ENCODE measurements around the gene CISD2. TPM values are rescaled to one million over a fixed set of nuclear protein-coding genes. Genes with fewer than 3 reads are reported as not detected.

Gene CISD2
- polyA plus RNA-seq, 2 of the 4 experiments (the other 2 are of a cell fraction): 49.9 to 84.1 TPM

DNA sequence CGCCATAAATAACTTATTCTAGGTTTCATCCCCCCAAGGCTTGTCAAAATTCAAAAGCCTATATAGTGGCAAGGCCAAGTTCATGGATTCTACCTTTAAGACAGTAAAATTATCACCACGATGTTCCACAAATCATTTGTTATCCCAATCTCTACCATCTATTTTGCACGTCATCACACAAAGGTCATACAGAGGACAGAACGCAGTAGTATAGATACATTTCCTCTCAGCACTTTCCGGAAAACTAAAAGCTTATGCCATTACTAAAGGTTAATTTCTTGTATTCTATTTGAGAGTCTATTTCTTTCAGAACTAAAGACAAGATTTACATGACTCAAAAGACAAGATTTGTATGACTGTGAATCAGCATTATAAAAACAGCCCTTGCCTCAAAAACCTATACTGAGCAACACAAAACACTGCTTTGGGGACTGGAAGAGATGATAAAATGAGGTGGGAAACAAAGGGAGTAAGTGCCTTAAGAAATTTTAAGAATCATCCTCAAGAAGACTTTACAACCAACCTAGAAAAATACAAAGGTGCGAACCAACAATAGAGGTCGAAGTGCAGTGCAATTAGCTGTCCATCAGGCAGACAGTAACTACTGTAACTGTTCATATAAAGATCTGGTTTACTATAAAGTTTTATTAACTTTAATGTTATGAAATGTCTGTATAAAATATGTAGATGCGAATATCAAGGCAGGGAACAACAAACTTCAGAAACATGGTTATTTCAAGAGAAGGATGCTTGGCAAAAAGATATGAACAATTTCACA is 49.0 kb upstream of the CISD2 start:
- Histone ChIP-seq H3K4me2 (peak overlapping the region; percentile 91), H3K9me3 (no peaks in the 10 kb centered on the region), H3K27ac (no peak overlapping the region), H3K4me1 (peaks cover 92% of the 10 kb centered on the region), H3K4me3 (no peak overlapping the region)
- TF ChIP-seq EHF (CRISPR knock-in tag; IDR thresholded peaks at IDR 0.05): no peak
- no peak for TF ChIP-seq NFE2L2 (conservative IDR thresholded peaks at IDR 0.05; ENCODE audit: low read length)
- TF ChIP-seq HOXB5 (CRISPR knock-in tag; IDR thresholded peaks at IDR 0.05): no peak
- no peak for TF ChIP-seq ZNF302 (CRISPR knock-in tag; IDR thresholded peaks at IDR 0.05)
- no peak for TF ChIP-seq POLR2AphosphoS2 (conservative IDR thresholded peaks at IDR 0.05; ENCODE audit: low read length)
- 76% methylated on average over 8 of the region's 8 CpGs for WGBS (ENCODE audit: missing lambda C conversion rate)
- POLR2A ChIA-PET: interaction anchor here (1.9 kb wide), 1 partner anchor 8 kb away, joined by 12 read pairs; the partner anchor contains the start of gene UBE2D3
- ATAC-seq (no peak), FAIRE-seq (no peak), DNase-seq (ENCODE audit: low read depth in 1 of 2, low spot score in 1 of 2) (no peak)
- CTCF ChIA-PET: no interaction called here

GRCh38 chr4:102823464-102823863 is 45.3 kb upstream of the CISD2 start:
- ChIA-PET CTCF (no interaction called here), POLR2A (no interaction called here)
- no peak overlapping the region for H3K27ac ChIP-seq
- 24% methylated on average over 4 of the region's 4 CpGs for WGBS (ENCODE audit: missing lambda C conversion rate)
- H3K9me3 ChIP-seq: no peaks in the 10 kb centered on the region
- ATAC-seq (no peak), FAIRE-seq (no peak), DNase-seq (ENCODE audit: low read depth in 1 of 2, low spot score in 1 of 2) (no peak)
- peaks cover 61% of the 10 kb centered on the region for H3K4me1 ChIP-seq
- peak overlapping the region; percentile 91 for H3K4me2 ChIP-seq
- H3K4me3 ChIP-seq: peak overlapping the region; percentile 95; the same call in 2 of the 3 replicates
- TF ChIP-seq CTCF (IDR thresholded peaks at IDR 0.05): no peak
- TF ChIP-seq EP300 (IDR thresholded peaks at IDR 0.05): no peak
- no peak for TF ChIP-seq CBX8 (IDR thresholded peaks at IDR 0.05)
- TF ChIP-seq HOXB13 (CRISPR knock-in tag; IDR thresholded peaks at IDR 0.05; ENCODE audit: low read depth): no peak
- TF ChIP-seq HDAC2 (IDR thresholded peaks at IDR 0.05): no peak
- no peak for TF ChIP-seq RCOR1 (IDR thresholded peaks at IDR 0.05; ENCODE audit: low read depth, low read length)
- TF ChIP-seq MAZ (IDR thresholded peaks at IDR 0.05; ENCODE audit: borderline replicate concordance, low read depth, low read length): no peak
- no peak for TF ChIP-seq JUNB (IDR thresholded peaks at IDR 0.05)
- TF ChIP-seq MYC (IDR thresholded peaks at IDR 0.05; ENCODE audit: borderline replicate concordance, low read length): no peak
- TF ChIP-seq KDM5A (IDR thresholded peaks at IDR 0.05): no peak
- TF ChIP-seq ELK1 (IDR thresholded peaks at IDR 0.05; ENCODE audit: low read depth, low read length): no peak
- no peak for TF ChIP-seq BHLHE40 (IDR thresholded peaks at IDR 0.05; ENCODE audit: low read depth, low read length)
- no peak for TF ChIP-seq ZFP36 (IDR thresholded peaks at IDR 0.05; ENCODE audit: borderline replicate concordance, partially characterized antibody)
- TF ChIP-seq, protein P1, sequence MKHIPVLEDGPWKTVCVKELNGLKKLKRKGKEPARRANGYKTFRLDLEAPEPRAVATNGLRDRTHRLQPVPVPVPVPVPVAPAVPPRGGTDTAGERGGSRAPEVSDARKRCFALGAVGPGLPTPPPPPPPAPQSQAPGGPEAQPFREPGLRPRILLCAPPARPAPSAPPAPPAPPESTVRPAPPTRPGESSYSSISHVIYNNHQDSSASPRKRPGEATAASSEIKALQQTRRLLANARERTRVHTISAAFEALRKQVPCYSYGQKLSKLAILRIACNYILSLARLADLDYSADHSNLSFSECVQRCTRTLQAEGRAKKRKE (CRISPR knock-in tag; IDR thresholded peaks at IDR 0.05; ENCODE audit: low read depth): no peak
- TF ChIP-seq HES2 (IDR thresholded peaks at IDR 0.05): no peak
- no peak for TF ChIP-seq MAFK (IDR thresholded peaks at IDR 0.05; ENCODE audit: partially characterized antibody)
- no peak for TF ChIP-seq ZNF302 (CRISPR knock-in tag; IDR thresholded peaks at IDR 0.05)
- TF ChIP-seq HOXA7 (CRISPR knock-in tag; IDR thresholded peaks at IDR 0.05): no peak
- TF ChIP-seq SREBF2 (IDR thresholded peaks at IDR 0.05): no peak

Data from A549 (cell line).